HCT116 (cell line): ENCODE measurements around the gene ROR2. TPM values are rescaled to one million over a fixed set of nuclear protein-coding genes. Genes with fewer than 3 reads are reported as not detected.
A peak's percentile ranks its signal among the peaks of the same experiment; 100 is the strongest.

Experiments
- ATAC-seq: fragments of 200-7000 bp; cut with Tn5 transposase; 2 replicates; pipeline ENCODE4 v1.9.1; 2020; ENCODE audit warnings: mild to moderate bottlenecking, moderate library complexity
- BruUV-seq: library from RNA; stranded (reverse); fragments of 400-500 nt; replicated peaks from 2 replicates; lab custom pipeline; 2021; lab: Mats Ljungman, UMichigan
- CTCF ChIA-PET: fragments of 300-600 bp; sonication (Branson Sonifier 250); formaldehyde crosslinking; loops from one replicate; lab custom pipeline; 2021; ENCODE audit warnings: antibody characterized with exemption; lab: Charles Lee
- POLR2A ChIA-PET: fragments of 300-600, 350-600 bp; sonication (Branson Sonifier 250); formaldehyde crosslinking; loops from one replicate; lab custom pipeline; 2021; ENCODE audit warnings: antibody characterized with exemption; lab: Charles Lee
- RAD21 ChIA-PET, 2 experiments: fragments of 300-600 bp; sonication (Branson Sonifier 250); formaldehyde crosslinking; loops; one replicate each; lab custom pipeline; 2023; ENCODE audit warnings: low total read pairs in 2 of 2; ENCODE audit not compliant: uncharacterized antibody in 2 of 2, unreplicated experiment in 2 of 2, low non-redundant PET in 1 of 2; lab: Charles Lee
- DNase-seq: peaks from one replicate; pipeline ENCODE4 v3.0.0-alpha.2; 2010; ENCODE audit warnings: low read depth, low spot score
- H2AFZ ChIP-seq: fragments of 200-600 bp; shearing (Covaris generic), sonication (generic); 2 replicates; pipeline ENCODE4 v1.6.1; 2017; ENCODE audit warnings: low read depth, mixed run types, mixed read lengths, antibody characterized with exemption, low read length; ENCODE audit not compliant: poor library complexity, severe bottlenecking
- H3K27ac ChIP-seq: 2 replicates; pipeline ENCODE4 v1.5.1; 2012; ENCODE audit warnings: low read depth, low read length
- H3K27me3 ChIP-seq: fragments of 200-600 bp; sonication (generic); 2 replicates; pipeline ENCODE4 v1.6.1; 2016; ENCODE audit warnings: mixed run types, low read length, mixed read lengths; ENCODE audit not compliant: insufficient read depth
- H3K36me3 ChIP-seq, 2 experiments: fragments of 200-500 bp in 1 of 2; fragments of 200-600 bp in 1 of 2; sonication (Bioruptor generic) in 1 of 2; sonication (generic) in 1 of 2; 2 replicates each; pipeline versions ENCODE4 v1.5.1 to v1.6.1; 2014 to 2016; ENCODE audit warnings: low read length in 2 of 2, inconsistent platforms in 1 of 2, mixed read lengths in 1 of 2, mixed run types in 1 of 2; ENCODE audit not compliant: insufficient read depth in 2 of 2, control insufficient read depth in 1 of 2
- H3K4me1 ChIP-seq, 2 experiments: fragments of 200-600 bp in 1 of 2; sonication (generic) in 1 of 2; 2 replicates each; pipeline versions ENCODE4 v1.5.1 to v1.6.1; 2012 to 2017; ENCODE audit warnings: low read length in 2 of 2, inconsistent platforms in 1 of 2, mild to moderate bottlenecking in 1 of 2, mixed read lengths in 1 of 2, mixed run types in 1 of 2, moderate library complexity in 1 of 2; ENCODE audit not compliant: insufficient read depth in 2 of 2, control insufficient read depth in 1 of 2
- H3K4me2 ChIP-seq: fragments of 200-600 bp; sonication (generic); 2 replicates; pipeline ENCODE4 v1.6.1; 2017; ENCODE audit warnings: mixed run types, low read length, mixed read lengths
- H3K4me3 ChIP-seq, 2 experiments: fragments of 200-600 bp in 1 of 2; sonication (generic) in 1 of 2; replicated peaks in 1 of 2; 2 replicates each; pipeline ENCODE4 v1.5.1; 2011 to 2016; ENCODE audit warnings: low read length in 2 of 2, control low read depth in 1 of 2, low read depth in 1 of 2, mild to moderate bottlenecking in 1 of 2, mixed read lengths in 1 of 2, mixed run types in 1 of 2
- H3K79me2 ChIP-seq: fragments of 200-600 bp; sonication (generic); 2 replicates; pipeline ENCODE4 v1.6.1; 2017; ENCODE audit warnings: mild to moderate bottlenecking, mixed run types, low read length, moderate library complexity, mixed read lengths; ENCODE audit not compliant: insufficient read depth
- H3K9ac ChIP-seq: fragments of 200-600 bp; sonication (generic); 2 replicates; pipeline ENCODE4 v1.6.1; 2016; ENCODE audit warnings: low read length, mixed read lengths
- H3K9me2 ChIP-seq: fragments of 200-600 bp; sonication (generic), shearing (Covaris generic); 2 replicates; pipeline ENCODE4 v1.6.1; 2017; ENCODE audit warnings: mixed run types, mild to moderate bottlenecking, moderate library complexity; ENCODE audit not compliant: insufficient read depth
- H3K9me3 ChIP-seq, 2 experiments: fragments of 200-500 bp in 1 of 2; fragments of 200-600 bp in 1 of 2; sonication (Bioruptor generic) in 1 of 2; sonication (generic) in 1 of 2; 2 replicates each; pipeline ENCODE4 v1.6.1; 2014 to 2017; ENCODE audit warnings: low read length in 2 of 2, mixed read lengths in 2 of 2, inconsistent platforms in 1 of 2, low read depth in 1 of 2, mild to moderate bottlenecking in 1 of 2, mixed run types in 1 of 2, moderate library complexity in 1 of 2; ENCODE audit not compliant: control insufficient read depth in 1 of 2, insufficient read depth in 1 of 2
- H4K20me1 ChIP-seq: fragments of 200-600 bp; sonication (generic), shearing (Covaris generic); 2 replicates; pipeline ENCODE4 v1.6.1; 2017; ENCODE audit warnings: mixed run types, mild to moderate bottlenecking, moderate library complexity; ENCODE audit not compliant: insufficient read depth
- CBX3 ChIP-seq: IDR thresholded peaks from 2 replicates; pipeline ENCODE4 v1.6.1; 2012; ENCODE audit warnings: low read depth
- CEBPB ChIP-seq: IDR thresholded peaks from 2 replicates; pipeline ENCODE4 v1.6.1; 2012; ENCODE audit warnings: low read depth
- EGR1 ChIP-seq: IDR thresholded peaks from 2 replicates; pipeline ENCODE4 v1.6.1; 2012; ENCODE audit warnings: low read depth
- ELF1 ChIP-seq: IDR thresholded peaks from 2 replicates; pipeline ENCODE4 v1.6.1; 2012; ENCODE audit warnings: low read depth, borderline replicate concordance
- EZH2 ChIP-seq: fragments of 200-600 bp; sonication (generic); IDR thresholded peaks from 2 replicates; pipeline ENCODE4 v1.6.1; 2017; ENCODE audit warnings: antibody characterized with exemption, mixed run types
- EZH2phosphoT487 ChIP-seq: fragments of 200-600 bp; IDR thresholded peaks from 2 replicates; pipeline ENCODE4 v1.6.1; 2018; ENCODE audit warnings: antibody characterized with exemption, borderline replicate concordance
- FOSL1 ChIP-seq: IDR thresholded peaks from 2 replicates; pipeline ENCODE4 v1.6.1; 2012; ENCODE audit warnings: low read depth
- POLR2A ChIP-seq: IDR thresholded peaks from 2 replicates; pipeline ENCODE4 v1.7.0; 2011; ENCODE audit warnings: borderline replicate concordance; ENCODE audit not compliant: insufficient read depth, insufficient read length; ENCODE audit errors: extremely low read depth
- POLR2AphosphoS5 ChIP-seq: IDR thresholded peaks from 2 replicates; pipeline ENCODE4 v1.6.1; 2011; ENCODE audit warnings: mild to moderate bottlenecking, low read depth, low read length, moderate library complexity
- SRF ChIP-seq: IDR thresholded peaks from 2 replicates; pipeline ENCODE4 v1.6.1; 2012; ENCODE audit warnings: low read depth
- YY1 ChIP-seq: IDR thresholded peaks from 2 replicates; pipeline ENCODE4 v1.6.1; 2011; ENCODE audit warnings: low read length, low read depth, moderate library complexity, mild to moderate bottlenecking; ENCODE audit not compliant: insufficient replicate concordance; ENCODE audit errors: extremely low read depth
- ZNF274 ChIP-seq: fragments of 200-500 bp; sonication (Bioruptor generic); IDR thresholded peaks from 2 replicates; pipeline ENCODE4 v1.6.1; 2014; ENCODE audit warnings: mild to moderate bottlenecking, low read depth, low read length, inconsistent platforms
- intact Hi-C: fragments of 100-400 bp; cut with micrococcal nuclease; formaldehyde crosslinking; loops from 2 replicates; pipeline ENCODE4 v1.10.0; 2022
- total RNA-seq: library from RNA; stranded (reverse); gene quantifications from one replicate; pipeline ENCODE4 v1.2.1, GENCODE V29; 2021; ENCODE audit not compliant: unreplicated experiment
- TF ChIP-seq, protein P1 (sequence below), 3 experiments: fragments of 200-600 bp in 1 of 3; sonication (generic) in 1 of 3; IDR thresholded peaks in 2 of 3; conservative IDR thresholded peaks in 1 of 3; 2 replicates each; pipeline ENCODE4 v1.5.1; 2012 to 2017; ENCODE audit warnings: low read depth in 2 of 3, low read length in 2 of 3, antibody characterized with exemption in 1 of 3, borderline replicate concordance in 1 of 3, control low read depth in 1 of 3, mild to moderate bottlenecking in 1 of 3, mixed read lengths in 1 of 3, mixed run types in 1 of 3, moderate library complexity in 1 of 3; ENCODE audit not compliant: insufficient read depth in 1 of 3
- TF ChIP-seq, protein P2 (sequence below): IDR thresholded peaks from 2 replicates; pipeline ENCODE4 v1.6.1; 2012; ENCODE audit warnings: low read depth
- TF ChIP-seq, protein P3 (sequence below): IDR thresholded peaks from 2 replicates; pipeline ENCODE4 v1.6.1; 2011; ENCODE audit warnings: mild to moderate bottlenecking, low read length, moderate library complexity; ENCODE audit not compliant: insufficient replicate concordance; ENCODE audit errors: extremely low read depth
- TF ChIP-seq, protein P4 (sequence below): IDR thresholded peaks from 2 replicates; pipeline ENCODE4 v1.6.1; 2012

ROR2 gene
- total RNA-seq, 1 experiment from 2014 or later: 15.7 TPM

DNA sequence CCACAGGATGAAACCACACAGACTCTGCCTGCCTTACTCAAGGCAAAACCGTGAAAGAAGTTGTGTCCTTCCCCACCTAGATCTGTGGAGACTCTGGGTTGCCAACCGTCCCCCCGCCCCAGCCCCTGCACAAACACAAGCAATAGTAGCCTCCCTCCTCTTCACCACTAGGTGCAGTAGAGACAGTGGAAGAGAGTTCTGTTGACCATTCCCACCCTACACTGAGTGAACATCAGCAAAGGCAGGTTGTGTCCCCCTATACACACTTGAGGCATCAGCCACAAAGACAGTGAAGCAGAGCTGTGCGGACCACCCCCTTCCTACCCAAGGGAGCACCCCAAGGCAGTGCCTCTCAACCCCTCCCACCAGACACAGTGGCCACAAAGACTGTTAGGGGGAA is 302.7 kb downstream of the ROR2 start:
- ChIA-PET CTCF (no interaction called here), POLR2A (no interaction called here), RAD21 (no interaction called here)
- H3K27ac ChIP-seq: no peak overlapping the region
- no peaks in the 10 kb centered on the region for H3K9me3 ChIP-seq
- H4K20me1 ChIP-seq: no peaks in the 10 kb centered on the region
- no peaks in the 10 kb centered on the region for H3K9me2 ChIP-seq
- H3K4me2 ChIP-seq: no peak overlapping the region
- H2AFZ ChIP-seq: no peak overlapping the region
- no peaks in the 10 kb centered on the region for H3K27me3 ChIP-seq
- no peaks in the 10 kb centered on the region for H3K79me2 ChIP-seq
- no TSS peak for BruUV-seq
- H3K4me3 ChIP-seq: no peak overlapping the region
- H3K9ac ChIP-seq: no peak overlapping the region
- DNase-seq (no peak), ATAC-seq (0 out of 2 replicates have a peak, but pooled peaks have one; percentile 34)
- TF ChIP-seq EZH2 (no peak), SRF (no peak), POLR2AphosphoS5 (no peak), CBX3 (no peak), ZNF274 (no peak), FOSL1 (no peak), EZH2phosphoT487 (no peak), YY1 (no peak), ELF1 (no peak), CEBPB (no peak), POLR2A (no peak), EGR1 (no peak)
- TF ChIP-seq, protein P1, sequence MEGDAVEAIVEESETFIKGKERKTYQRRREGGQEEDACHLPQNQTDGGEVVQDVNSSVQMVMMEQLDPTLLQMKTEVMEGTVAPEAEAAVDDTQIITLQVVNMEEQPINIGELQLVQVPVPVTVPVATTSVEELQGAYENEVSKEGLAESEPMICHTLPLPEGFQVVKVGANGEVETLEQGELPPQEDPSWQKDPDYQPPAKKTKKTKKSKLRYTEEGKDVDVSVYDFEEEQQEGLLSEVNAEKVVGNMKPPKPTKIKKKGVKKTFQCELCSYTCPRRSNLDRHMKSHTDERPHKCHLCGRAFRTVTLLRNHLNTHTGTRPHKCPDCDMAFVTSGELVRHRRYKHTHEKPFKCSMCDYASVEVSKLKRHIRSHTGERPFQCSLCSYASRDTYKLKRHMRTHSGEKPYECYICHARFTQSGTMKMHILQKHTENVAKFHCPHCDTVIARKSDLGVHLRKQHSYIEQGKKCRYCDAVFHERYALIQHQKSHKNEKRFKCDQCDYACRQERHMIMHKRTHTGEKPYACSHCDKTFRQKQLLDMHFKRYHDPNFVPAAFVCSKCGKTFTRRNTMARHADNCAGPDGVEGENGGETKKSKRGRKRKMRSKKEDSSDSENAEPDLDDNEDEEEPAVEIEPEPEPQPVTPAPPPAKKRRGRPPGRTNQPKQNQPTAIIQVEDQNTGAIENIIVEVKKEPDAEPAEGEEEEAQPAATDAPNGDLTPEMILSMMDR (IDR thresholded peaks at IDR 0.05 in 2 of 3, conservative IDR thresholded peaks at IDR 0.05 in 1 of 3; ENCODE audit: borderline replicate concordance in 1 of 3, insufficient read depth in 1 of 3, low read depth in 2 of 3, low read length in 2 of 3): no peak
- TF ChIP-seq, protein P2, sequence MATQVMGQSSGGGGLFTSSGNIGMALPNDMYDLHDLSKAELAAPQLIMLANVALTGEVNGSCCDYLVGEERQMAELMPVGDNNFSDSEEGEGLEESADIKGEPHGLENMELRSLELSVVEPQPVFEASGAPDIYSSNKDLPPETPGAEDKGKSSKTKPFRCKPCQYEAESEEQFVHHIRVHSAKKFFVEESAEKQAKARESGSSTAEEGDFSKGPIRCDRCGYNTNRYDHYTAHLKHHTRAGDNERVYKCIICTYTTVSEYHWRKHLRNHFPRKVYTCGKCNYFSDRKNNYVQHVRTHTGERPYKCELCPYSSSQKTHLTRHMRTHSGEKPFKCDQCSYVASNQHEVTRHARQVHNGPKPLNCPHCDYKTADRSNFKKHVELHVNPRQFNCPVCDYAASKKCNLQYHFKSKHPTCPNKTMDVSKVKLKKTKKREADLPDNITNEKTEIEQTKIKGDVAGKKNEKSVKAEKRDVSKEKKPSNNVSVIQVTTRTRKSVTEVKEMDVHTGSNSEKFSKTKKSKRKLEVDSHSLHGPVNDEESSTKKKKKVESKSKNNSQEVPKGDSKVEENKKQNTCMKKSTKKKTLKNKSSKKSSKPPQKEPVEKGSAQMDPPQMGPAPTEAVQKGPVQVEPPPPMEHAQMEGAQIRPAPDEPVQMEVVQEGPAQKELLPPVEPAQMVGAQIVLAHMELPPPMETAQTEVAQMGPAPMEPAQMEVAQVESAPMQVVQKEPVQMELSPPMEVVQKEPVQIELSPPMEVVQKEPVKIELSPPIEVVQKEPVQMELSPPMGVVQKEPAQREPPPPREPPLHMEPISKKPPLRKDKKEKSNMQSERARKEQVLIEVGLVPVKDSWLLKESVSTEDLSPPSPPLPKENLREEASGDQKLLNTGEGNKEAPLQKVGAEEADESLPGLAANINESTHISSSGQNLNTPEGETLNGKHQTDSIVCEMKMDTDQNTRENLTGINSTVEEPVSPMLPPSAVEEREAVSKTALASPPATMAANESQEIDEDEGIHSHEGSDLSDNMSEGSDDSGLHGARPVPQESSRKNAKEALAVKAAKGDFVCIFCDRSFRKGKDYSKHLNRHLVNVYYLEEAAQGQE: no peak
- TF ChIP-seq, protein P3, sequence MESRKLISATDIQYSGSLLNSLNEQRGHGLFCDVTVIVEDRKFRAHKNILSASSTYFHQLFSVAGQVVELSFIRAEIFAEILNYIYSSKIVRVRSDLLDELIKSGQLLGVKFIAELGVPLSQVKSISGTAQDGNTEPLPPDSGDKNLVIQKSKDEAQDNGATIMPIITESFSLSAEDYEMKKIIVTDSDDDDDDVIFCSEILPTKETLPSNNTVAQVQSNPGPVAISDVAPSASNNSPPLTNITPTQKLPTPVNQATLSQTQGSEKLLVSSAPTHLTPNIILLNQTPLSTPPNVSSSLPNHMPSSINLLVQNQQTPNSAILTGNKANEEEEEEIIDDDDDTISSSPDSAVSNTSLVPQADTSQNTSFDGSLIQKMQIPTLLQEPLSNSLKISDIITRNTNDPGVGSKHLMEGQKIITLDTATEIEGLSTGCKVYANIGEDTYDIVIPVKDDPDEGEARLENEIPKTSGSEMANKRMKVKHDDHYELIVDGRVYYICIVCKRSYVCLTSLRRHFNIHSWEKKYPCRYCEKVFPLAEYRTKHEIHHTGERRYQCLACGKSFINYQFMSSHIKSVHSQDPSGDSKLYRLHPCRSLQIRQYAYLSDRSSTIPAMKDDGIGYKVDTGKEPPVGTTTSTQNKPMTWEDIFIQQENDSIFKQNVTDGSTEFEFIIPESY: no peak
- TF ChIP-seq, protein P4, sequence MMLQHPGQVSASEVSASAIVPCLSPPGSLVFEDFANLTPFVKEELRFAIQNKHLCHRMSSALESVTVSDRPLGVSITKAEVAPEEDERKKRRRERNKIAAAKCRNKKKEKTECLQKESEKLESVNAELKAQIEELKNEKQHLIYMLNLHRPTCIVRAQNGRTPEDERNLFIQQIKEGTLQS: no peak
- intact Hi-C loops: no loop called here
- H3K4me1 ChIP-seq: no peaks in the 10 kb centered on the region
- H3K36me3 ChIP-seq: no peaks in the 10 kb centered on the region
